ENCODE data around the gene MMAB. TPM values are rescaled to one million over a fixed set of nuclear protein-coding genes. Genes with fewer than 3 reads are reported as not detected.

Gene MMAB
- total RNA-seq, 4 donors from 2014 or later: 22.3 to 39.6 (median 31.1) TPM

DNA sequence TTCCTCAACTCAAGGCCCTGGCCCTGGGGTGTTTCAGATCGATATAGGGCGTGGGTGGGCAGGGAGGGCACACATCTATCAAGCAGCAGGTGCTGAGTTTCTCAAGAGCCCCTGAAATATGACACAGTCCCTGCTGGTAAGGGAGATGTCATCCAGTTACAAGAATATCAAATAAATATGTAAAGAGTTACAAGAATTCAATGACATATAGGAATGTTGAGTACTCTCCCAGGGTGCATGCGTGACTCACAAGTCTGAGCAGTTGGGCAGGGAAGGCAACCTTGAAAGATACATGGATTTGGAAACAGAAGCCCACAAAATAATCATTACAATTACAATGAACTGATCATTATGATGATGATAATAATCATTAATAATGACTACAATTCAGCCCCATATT, 35.5 kb upstream of the MMAB start:
- Histone ChIP-seq H3K9me3 (no peaks in the 10 kb centered on the region), H3K4me3 (no peak overlapping the region), H3K36me3 (no peaks in the 10 kb centered on the region), H3K4me1 (peaks cover 0 to 14% (median 0%) of the 10 kb centered on the region in 3 donors), H3K27me3 (peaks cover 95% of the 10 kb centered on the region), H3K27ac (no peak overlapping the region)
- ATAC-seq: no peak
- WGBS, 2 donors (ENCODE audit: low coverage in 1 of 2): 86 to 87% methylated on average over 1 of the region's 3 CpGs
- TF ChIP-seq POLR2AphosphoS5 (IDR thresholded peaks at IDR 0.05) (no peak), POLR2A (IDR thresholded peaks at IDR 0.05) (no peak), EP300 (IDR thresholded peaks at IDR 0.05) (no peak)
- TF ChIP-seq, protein P1, sequence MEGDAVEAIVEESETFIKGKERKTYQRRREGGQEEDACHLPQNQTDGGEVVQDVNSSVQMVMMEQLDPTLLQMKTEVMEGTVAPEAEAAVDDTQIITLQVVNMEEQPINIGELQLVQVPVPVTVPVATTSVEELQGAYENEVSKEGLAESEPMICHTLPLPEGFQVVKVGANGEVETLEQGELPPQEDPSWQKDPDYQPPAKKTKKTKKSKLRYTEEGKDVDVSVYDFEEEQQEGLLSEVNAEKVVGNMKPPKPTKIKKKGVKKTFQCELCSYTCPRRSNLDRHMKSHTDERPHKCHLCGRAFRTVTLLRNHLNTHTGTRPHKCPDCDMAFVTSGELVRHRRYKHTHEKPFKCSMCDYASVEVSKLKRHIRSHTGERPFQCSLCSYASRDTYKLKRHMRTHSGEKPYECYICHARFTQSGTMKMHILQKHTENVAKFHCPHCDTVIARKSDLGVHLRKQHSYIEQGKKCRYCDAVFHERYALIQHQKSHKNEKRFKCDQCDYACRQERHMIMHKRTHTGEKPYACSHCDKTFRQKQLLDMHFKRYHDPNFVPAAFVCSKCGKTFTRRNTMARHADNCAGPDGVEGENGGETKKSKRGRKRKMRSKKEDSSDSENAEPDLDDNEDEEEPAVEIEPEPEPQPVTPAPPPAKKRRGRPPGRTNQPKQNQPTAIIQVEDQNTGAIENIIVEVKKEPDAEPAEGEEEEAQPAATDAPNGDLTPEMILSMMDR (IDR thresholded peaks at IDR 0.05): no peak

DNA sequence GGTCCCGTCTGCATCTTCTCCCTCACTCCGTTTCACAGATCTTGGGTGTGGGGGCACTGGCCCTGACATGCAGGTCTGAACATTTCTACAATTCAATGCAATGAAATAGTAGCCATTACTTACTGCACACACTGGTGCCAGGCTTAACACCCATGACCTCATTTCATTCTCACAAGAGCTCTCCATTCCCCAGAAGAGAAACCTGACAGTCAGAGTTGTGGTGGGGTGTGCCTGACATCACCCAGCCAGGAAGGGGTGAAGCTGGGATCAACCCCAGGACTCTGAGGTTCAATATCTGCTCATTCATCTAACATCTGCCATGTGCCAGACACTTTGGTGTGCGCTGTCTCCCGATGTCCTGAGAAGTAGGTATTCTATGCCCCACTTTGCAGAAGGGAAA, 35.0 kb upstream of the MMAB start:
- H3K27me3 ChIP-seq: peaks cover 90% of the 10 kb centered on the region
- ATAC-seq: no peak
- no peak overlapping the region for H3K4me3 ChIP-seq
- TF ChIP-seq POLR2A (IDR thresholded peaks at IDR 0.05) (no peak), EP300 (IDR thresholded peaks at IDR 0.05) (no peak), POLR2AphosphoS5 (IDR thresholded peaks at IDR 0.05) (no peak)
- TF ChIP-seq, protein P1 (IDR thresholded peaks at IDR 0.05): no peak
- WGBS, 2 donors (ENCODE audit: low coverage in 1 of 2): 70 to 89% methylated on average over 2 to 4 of the region's 4 CpGs
- no peaks in the 10 kb centered on the region for H3K36me3 ChIP-seq
- H3K4me1 ChIP-seq: peaks cover 0 to 14% (median 0%) of the 10 kb centered on the region in 3 donors
- H3K27ac ChIP-seq: no peak overlapping the region
- H3K9me3 ChIP-seq: no peaks in the 10 kb centered on the region

DNA sequence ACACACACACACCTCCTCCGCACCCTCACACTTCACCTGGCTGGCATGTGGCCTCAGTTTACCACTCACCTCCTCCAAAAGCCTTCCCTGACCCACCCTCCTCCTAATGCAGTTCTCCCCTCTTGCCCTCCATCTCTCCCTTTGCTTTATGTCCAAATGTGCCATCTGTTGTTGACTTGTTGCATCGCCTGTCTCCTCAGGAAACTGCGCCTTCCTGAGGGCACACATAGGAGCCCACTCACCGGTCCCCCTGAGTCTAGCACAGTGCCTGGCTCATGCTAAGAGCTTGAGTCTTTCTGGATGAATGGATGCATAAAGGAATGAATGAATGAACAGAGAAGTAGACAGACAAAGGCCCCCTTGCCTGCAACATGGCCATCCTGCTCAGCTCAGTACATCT, 34.3 kb upstream of the MMAB start:
- Histone ChIP-seq H3K27me3 (peaks cover 84% of the 10 kb centered on the region), H3K9me3 (no peaks in the 10 kb centered on the region), H3K4me3 (no peak overlapping the region), H3K27ac (no peak overlapping the region), H3K36me3 (no peaks in the 10 kb centered on the region), H3K4me1 (peaks cover 0 to 14% (median 0%) of the 10 kb centered on the region in 3 donors)
- TF ChIP-seq, protein P1 (IDR thresholded peaks at IDR 0.05): no peak
- no peak for TF ChIP-seq EP300 (IDR thresholded peaks at IDR 0.05)
- WGBS, 2 donors (ENCODE audit: low coverage in 1 of 2): 83% methylated on average over 2 of the region's 4 CpGs; no CpG with 5 or more reads in 1 of the 2 donors
- no peak for ATAC-seq

DNA sequence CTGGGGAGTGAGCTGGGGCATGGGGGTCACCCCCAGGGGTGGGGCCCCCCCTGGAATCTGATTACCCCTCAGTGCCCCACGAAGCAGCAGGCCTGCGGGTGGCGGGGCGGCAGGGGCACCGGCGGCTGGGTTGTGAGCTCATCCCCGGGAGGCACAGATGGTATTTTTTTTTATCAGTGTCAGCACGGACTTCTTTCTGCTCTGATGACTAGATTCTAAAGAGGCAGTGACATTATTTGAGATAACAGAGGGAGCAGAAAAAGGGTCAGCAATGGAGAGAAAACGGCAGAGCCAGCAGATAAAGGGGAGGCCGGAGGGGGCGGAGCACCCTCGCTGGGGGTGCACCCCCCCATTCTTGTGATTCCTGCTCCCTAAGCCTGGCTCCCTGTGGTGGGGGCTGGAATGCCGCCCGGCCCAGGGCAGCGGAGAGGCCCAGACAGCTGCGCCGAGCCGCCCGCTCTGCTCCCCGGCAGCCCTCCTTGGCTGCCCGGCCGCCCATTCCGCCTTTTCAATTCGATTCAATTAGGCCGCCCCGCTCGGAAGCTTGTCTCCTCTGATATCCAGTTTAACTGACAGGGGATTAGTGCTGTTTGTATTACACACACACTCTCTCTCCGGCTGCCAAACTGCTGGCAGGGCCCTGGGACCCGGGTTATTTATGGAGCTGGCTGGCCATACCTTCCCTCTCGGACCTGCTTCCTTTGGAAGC, 33.2 kb upstream of the MMAB start:
- WGBS, 2 donors (ENCODE audit: low coverage in 1 of 2): 9% methylated on average over 5 of the region's 30 CpGs; no CpG with 5 or more reads in 1 of the 2 donors
- Histone ChIP-seq H3K27me3 (peaks cover 77% of the 10 kb centered on the region), H3K9me3 (no peaks in the 10 kb centered on the region), H3K4me3 (peak overlapping the region in 1 of 2 donors; percentile 26), H3K27ac (no peak overlapping the region), H3K4me1 (peaks cover 0 to 14% (median 0%) of the 10 kb centered on the region in 3 donors), H3K36me3 (no peaks in the 10 kb centered on the region)
- no peak for ATAC-seq
- TF ChIP-seq, protein P1 (IDR thresholded peaks at IDR 0.05): no peak
- TF ChIP-seq EP300 (IDR thresholded peaks at IDR 0.05): no peak
- TF ChIP-seq POLR2AphosphoS5 (IDR thresholded peaks at IDR 0.05): no peak
- no peak for TF ChIP-seq POLR2A (IDR thresholded peaks at IDR 0.05)

DNA sequence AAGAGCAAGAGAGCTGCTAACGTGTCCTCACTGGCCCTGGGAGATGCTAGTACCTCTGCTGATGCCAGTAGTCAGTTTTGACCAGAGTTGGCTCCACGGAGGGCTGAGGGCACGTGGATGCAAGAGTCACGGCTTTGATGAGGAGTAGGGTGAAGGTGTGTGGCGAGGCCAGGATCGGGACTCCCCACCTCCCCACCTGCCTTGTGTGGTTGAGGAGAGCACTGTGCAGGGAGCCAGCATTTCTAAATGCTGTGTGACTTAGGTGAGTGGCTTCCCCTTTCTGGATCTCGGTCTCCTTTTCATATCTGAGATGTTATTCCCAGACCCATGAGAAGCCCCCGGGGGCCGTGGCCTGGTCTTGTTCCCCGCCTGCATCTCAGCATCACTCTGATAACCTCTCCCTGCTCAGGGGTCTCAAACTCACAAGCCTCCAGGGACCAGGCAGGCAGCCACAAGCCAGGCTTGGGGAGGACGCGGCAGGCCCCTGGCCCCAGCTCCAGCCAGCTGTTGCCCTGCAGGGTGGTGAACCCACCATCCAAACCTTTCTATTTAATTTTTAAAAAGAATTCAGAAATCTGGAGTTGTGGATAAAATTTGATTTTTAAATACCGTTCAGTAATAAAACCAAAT, 32.4 kb upstream of the MMAB start:
- H3K27ac ChIP-seq: no peak overlapping the region
- H3K36me3 ChIP-seq: no peaks in the 10 kb centered on the region
- no peak for TF ChIP-seq POLR2A (IDR thresholded peaks at IDR 0.05)
- no peak for TF ChIP-seq EP300 (IDR thresholded peaks at IDR 0.05)
- TF ChIP-seq, protein P1 (IDR thresholded peaks at IDR 0.05): no peak
- TF ChIP-seq POLR2AphosphoS5 (IDR thresholded peaks at IDR 0.05): no peak
- peaks cover 0 to 14% (median 0%) of the 10 kb centered on the region in 3 donors for H3K4me1 ChIP-seq
- WGBS, 2 donors (ENCODE audit: low coverage in 1 of 2): 71 to 76% methylated on average over 5 to 9 of the region's 13 CpGs
- no peak for ATAC-seq
- H3K4me3 ChIP-seq: no peak overlapping the region
- H3K9me3 ChIP-seq: no peaks in the 10 kb centered on the region
- H3K27me3 ChIP-seq: peaks cover 69% of the 10 kb centered on the region

Measured in gastroesophageal sphincter (tissue), 4 donors.